Measurements from ENCODE around the gene ZNF543. TPM values are rescaled to one million over a fixed set of nuclear protein-coding genes. Genes with fewer than 3 reads are reported as not detected.

ZNF543 gene
- total and polyA plus RNA-seq, 9 of the 15 experiments (the other 6 are each of a cell fraction or from before 2014, with no cell fraction given) = 0.14 to 5.5 (median 2.4) TPM

DNA sequence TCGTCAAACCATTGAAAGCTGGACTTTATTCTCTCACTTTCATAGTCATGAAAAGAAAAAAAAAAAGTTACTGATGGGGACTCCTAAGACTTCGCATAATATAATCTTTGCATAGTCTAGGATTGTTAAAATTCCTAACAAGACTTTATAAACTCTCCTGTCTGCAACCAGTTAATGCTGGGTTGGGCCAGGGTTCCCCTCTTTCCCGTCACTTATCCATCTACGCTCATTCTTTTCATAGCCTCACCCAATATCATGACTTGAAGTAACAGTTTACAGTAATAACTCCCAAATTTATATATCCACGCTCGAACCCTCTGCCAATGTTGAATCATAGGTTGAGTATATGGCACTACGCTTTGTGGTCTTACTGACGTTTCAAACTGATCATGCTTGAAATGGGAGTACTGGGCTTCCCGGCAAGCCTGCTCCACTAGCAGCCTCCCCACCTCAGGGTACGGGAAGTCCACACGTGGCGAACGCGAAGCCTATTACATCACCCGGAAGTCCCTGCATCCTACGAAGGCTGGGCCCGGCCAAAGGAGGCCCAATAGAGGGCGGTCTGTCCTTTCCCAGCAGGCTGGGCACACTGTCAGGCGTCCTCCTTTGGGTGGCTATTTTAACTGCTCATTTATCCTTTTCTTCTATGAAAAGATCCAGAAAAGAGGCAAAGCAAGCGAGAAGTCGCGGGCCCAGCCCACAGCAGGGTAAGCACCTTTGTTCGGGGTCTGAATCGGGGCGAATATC, 40.7 kb upstream of the ZNF543 start (continued):
- TF ChIP-seq SRSF3 (IDR thresholded peaks at IDR 0.05; ENCODE audit: insufficient read depth, low read length) = 0 out of 2 replicates have a peak, but pooled peaks have one; percentile 80
- TF ChIP-seq BRD9 (IDR thresholded peaks at IDR 0.05; ENCODE audit: low read depth, partially characterized antibody) = peak; percentile 93
- TF ChIP-seq, protein P1, sequence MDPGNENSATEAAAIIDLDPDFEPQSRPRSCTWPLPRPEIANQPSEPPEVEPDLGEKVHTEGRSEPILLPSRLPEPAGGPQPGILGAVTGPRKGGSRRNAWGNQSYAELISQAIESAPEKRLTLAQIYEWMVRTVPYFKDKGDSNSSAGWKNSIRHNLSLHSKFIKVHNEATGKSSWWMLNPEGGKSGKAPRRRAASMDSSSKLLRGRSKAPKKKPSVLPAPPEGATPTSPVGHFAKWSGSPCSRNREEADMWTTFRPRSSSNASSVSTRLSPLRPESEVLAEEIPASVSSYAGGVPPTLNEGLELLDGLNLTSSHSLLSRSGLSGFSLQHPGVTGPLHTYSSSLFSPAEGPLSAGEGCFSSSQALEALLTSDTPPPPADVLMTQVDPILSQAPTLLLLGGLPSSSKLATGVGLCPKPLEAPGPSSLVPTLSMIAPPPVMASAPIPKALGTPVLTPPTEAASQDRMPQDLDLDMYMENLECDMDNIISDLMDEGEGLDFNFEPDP (CRISPR knock-in tag; IDR thresholded peaks at IDR 0.05) = no peak
- no peak for TF ChIP-seq NFYB (IDR thresholded peaks at IDR 0.05; ENCODE audit: extremely low read depth, insufficient read length)
- 0 out of 2 replicates have a peak, but pooled peaks have one; percentile 23 for TF ChIP-seq CHD2 (IDR thresholded peaks at IDR 0.05; ENCODE audit: low read depth, low read length)
- peak; percentile 38; the same call in 1 of the 2 replicates for TF ChIP-seq HCFC1 (IDR thresholded peaks at IDR 0.05; ENCODE audit: low read depth, low read length)
- TF ChIP-seq SREBF1 (IDR thresholded peaks at IDR 0.05; ENCODE audit: borderline replicate concordance, low read depth, low read length) = no peak
- TF ChIP-seq, protein P2, sequence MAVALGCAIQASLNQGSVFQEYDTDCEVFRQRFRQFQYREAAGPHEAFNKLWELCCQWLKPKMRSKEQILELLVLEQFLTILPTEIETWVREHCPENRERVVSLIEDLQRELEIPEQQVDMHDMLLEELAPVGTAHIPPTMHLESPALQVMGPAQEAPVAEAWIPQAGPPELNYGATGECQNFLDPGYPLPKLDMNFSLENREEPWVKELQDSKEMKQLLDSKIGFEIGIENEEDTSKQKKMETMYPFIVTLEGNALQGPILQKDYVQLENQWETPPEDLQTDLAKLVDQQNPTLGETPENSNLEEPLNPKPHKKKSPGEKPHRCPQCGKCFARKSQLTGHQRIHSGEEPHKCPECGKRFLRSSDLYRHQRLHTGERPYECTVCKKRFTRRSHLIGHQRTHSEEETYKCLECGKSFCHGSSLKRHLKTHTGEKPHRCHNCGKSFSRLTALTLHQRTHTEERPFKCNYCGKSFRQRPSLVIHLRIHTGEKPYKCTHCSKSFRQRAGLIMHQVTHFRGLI (CRISPR knock-in tag; IDR thresholded peaks at IDR 0.05) = no peak
- TF ChIP-seq, protein P3, sequence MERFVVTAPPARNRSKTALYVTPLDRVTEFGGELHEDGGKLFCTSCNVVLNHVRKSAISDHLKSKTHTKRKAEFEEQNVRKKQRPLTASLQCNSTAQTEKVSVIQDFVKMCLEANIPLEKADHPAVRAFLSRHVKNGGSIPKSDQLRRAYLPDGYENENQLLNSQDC (CRISPR knock-in tag; IDR thresholded peaks at IDR 0.05) = no peak
- TF ChIP-seq, protein P4, sequence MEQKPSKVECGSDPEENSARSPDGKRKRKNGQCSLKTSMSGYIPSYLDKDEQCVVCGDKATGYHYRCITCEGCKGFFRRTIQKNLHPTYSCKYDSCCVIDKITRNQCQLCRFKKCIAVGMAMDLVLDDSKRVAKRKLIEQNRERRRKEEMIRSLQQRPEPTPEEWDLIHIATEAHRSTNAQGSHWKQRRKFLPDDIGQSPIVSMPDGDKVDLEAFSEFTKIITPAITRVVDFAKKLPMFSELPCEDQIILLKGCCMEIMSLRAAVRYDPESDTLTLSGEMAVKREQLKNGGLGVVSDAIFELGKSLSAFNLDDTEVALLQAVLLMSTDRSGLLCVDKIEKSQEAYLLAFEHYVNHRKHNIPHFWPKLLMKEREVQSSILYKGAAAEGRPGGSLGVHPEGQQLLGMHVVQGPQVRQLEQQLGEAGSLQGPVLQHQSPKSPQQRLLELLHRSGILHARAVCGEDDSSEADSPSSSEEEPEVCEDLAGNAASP (IDR thresholded peaks at IDR 0.05) = no peak
- TF ChIP-seq SRSF1 (IDR thresholded peaks at IDR 0.05; ENCODE audit: low read depth, low read length) = no peak
- no peak for TF ChIP-seq POU5F1 (IDR thresholded peaks at IDR 0.05; ENCODE audit: borderline replicate concordance, low read depth, low read length, partially characterized antibody)
- TF ChIP-seq BRF1 (IDR thresholded peaks at IDR 0.05; ENCODE audit: borderline replicate concordance, extremely low read depth, insufficient read length) = no peak
- no peak for TF ChIP-seq ZNF79 (CRISPR knock-in tag; IDR thresholded peaks at IDR 0.05; ENCODE audit: low read depth)
- no peak for TF ChIP-seq EZH2 (IDR thresholded peaks at IDR 0.05; ENCODE audit: borderline replicate concordance, low read depth, low read length)
- no peak for TF ChIP-seq NUFIP1 (IDR thresholded peaks at IDR 0.05; ENCODE audit: partially characterized antibody)
- TF ChIP-seq ZNF282 (CRISPR knock-in tag; IDR thresholded peaks at IDR 0.05) = no peak
- peak; percentile 32 to 57 for TF ChIP-seq RAD21 (CRISPR knock-in tag; conservative IDR thresholded peaks at IDR 0.05 in 1 of 2, IDR thresholded peaks at IDR 0.05 in 1 of 2)
- peak in 1 of 2 experiments; percentile 10; a peak in 1 of 4 replicates for TF ChIP-seq SIX5 (IDR thresholded peaks at IDR 0.05; ENCODE audit: borderline replicate concordance in 1 of 2, insufficient read depth in 1 of 2, low read depth in 1 of 2, low read length in 2 of 2)
- TF ChIP-seq PHF20 (IDR thresholded peaks at IDR 0.05; ENCODE audit: partially characterized antibody) = peak; percentile 60
- no peak for TF ChIP-seq RBM25 (IDR thresholded peaks at IDR 0.05; ENCODE audit: low read depth, low read length, severe bottlenecking)
- no peak; the same call in 1 of the 2 replicates for TF ChIP-seq ATF1 (CRISPR knock-in tag; IDR thresholded peaks at IDR 0.05)
- TF ChIP-seq ATF1 (tag; IDR thresholded peaks at IDR 0.05) = no peak
- TF ChIP-seq ZNF311 (CRISPR knock-in tag; IDR thresholded peaks at IDR 0.05) = no peak
